ENCODE results near the gene ARHGAP21. TPM values are rescaled to one million over a fixed set of nuclear protein-coding genes. Genes with fewer than 3 reads are reported as not detected.

ARHGAP21 gene
- total RNA-seq, 1 experiment from 2014 or later: 11.6 TPM

DNA sequence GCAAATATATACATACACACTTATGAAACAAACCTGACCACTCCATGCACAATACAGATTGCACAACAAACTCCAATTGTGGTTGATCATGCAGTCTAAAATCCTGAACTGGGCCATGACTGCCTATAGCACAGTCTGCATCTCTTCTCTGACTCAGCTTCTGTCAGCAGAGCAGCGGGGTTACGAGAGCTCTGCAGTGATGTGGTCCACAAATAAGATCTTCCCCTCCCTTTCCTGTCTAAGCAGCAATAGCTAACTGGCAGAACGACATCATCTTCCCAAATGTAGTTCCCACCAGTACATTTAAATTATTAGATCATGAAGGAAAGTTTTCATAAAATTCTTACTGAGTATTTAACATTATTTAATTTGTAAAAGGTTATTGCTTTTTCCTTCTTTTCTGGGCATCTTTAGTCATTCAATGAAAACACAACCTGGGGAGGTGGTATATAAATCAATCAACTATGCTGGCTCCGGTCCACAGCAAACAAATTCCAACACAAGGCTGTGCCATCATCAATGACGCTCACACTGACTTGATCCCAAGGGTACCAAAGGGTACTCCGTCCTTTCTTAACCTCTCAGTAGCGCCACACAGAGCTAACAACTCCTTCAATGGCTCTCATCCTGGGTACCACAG is 17.1 kb downstream of the ARHGAP21 start:
- Histone ChIP-seq H3K4me1 (ENCODE audit: low read length) (no peaks in the 10 kb centered on the region), H3K27me3 (ENCODE audit: low read length) (no peaks in the 10 kb centered on the region), H3K27ac (ENCODE audit: low read length) (no peak overlapping the region), H3K4me3 (ENCODE audit: low read length) (no peak overlapping the region), H2AFZ (ENCODE audit: low read length) (no peak overlapping the region), H3K9me2 (replicated peaks; ENCODE audit: insufficient read depth, low read length) (no peaks in the 10 kb centered on the region), H3K9me3 (ENCODE audit: low read length) (0 out of 2 replicates have a peak, but pooled peaks cover 3% of the 10 kb centered on the region), H3K4me2 (ENCODE audit: low read depth, low read length, poor library complexity, severe bottlenecking) (no peak overlapping the region), H3K79me2 (ENCODE audit: low read length) (no peaks in the 10 kb centered on the region), H3K9ac (ENCODE audit: low read length) (no peak overlapping the region), H3K36me3 (ENCODE audit: insufficient read depth, low read length) (no peaks in the 10 kb centered on the region), H4K20me1 (ENCODE audit: insufficient read depth, low read depth, low read length) (no peaks in the 10 kb centered on the region)
- no peak for DNase-seq

DNA sequence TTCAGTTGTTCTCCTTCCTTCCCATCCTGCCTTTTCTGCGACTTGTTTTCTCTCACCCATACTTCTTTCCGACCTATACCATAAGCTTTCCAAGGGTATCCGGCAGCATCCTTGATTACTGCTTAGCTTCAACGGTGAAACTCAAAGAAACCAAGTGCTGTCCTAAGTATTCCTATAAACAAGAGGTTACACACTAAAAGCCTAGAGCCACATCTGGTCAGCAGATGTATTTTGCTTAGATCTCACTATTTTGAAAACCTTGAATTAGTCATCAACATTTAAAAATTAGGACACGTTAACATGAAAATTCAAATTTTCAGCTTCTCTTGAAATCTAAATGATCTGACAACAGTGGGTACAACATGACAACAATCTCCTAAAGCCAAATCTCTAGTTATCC is 20.0 kb downstream of the ARHGAP21 start:
- no peaks in the 10 kb centered on the region for H3K4me1 ChIP-seq (ENCODE audit: low read length)
- no peaks in the 10 kb centered on the region for H3K27me3 ChIP-seq (ENCODE audit: low read length)
- no peak overlapping the region for H3K4me3 ChIP-seq (ENCODE audit: low read length)
- H3K9ac ChIP-seq (ENCODE audit: low read length): no peak overlapping the region
- no peaks in the 10 kb centered on the region for H4K20me1 ChIP-seq (ENCODE audit: insufficient read depth, low read depth, low read length)
- no peak overlapping the region for H3K27ac ChIP-seq (ENCODE audit: low read length)
- no peaks in the 10 kb centered on the region for H3K79me2 ChIP-seq (ENCODE audit: low read length)
- no peak overlapping the region for H3K4me2 ChIP-seq (ENCODE audit: low read depth, low read length, poor library complexity, severe bottlenecking)
- H3K9me2 ChIP-seq (replicated peaks; ENCODE audit: insufficient read depth, low read length): no peaks in the 10 kb centered on the region
- 0 out of 2 replicates have a peak, but pooled peaks cover 3% of the 10 kb centered on the region for H3K9me3 ChIP-seq (ENCODE audit: low read length)
- no peak overlapping the region for H2AFZ ChIP-seq (ENCODE audit: low read length)
- H3K36me3 ChIP-seq (ENCODE audit: insufficient read depth, low read length): no peaks in the 10 kb centered on the region
- DNase-seq: no peak

DNA sequence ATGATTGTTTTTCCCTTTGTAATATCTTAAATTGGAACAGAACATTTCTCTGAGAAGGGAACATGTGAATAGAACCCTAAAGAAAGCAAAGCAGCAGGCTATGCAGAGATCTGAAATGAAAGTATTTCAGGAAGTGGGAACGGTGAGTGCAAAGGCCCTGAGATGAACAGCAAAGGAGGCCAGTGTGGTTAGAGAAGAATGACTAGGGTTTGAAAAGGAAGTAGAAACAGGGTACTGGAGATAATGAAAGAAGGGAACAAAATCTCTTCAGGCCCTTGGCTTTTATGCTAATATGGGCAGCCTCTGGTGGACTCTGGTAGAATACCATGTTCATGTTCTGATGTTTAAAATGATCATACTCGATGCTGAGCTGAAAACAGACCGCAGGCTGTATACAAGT is 22.2 kb downstream of the ARHGAP21 start:
- Histone ChIP-seq H3K9ac (ENCODE audit: low read length) (no peak overlapping the region), H4K20me1 (ENCODE audit: insufficient read depth, low read depth, low read length) (no peaks in the 10 kb centered on the region), H3K27ac (ENCODE audit: low read length) (no peak overlapping the region), H3K79me2 (ENCODE audit: low read length) (no peaks in the 10 kb centered on the region), H3K4me1 (ENCODE audit: low read length) (no peaks in the 10 kb centered on the region), H3K4me3 (ENCODE audit: low read length) (no peak overlapping the region), H3K27me3 (ENCODE audit: low read length) (no peaks in the 10 kb centered on the region), H2AFZ (ENCODE audit: low read length) (no peak overlapping the region), H3K9me2 (replicated peaks; ENCODE audit: insufficient read depth, low read length) (no peaks in the 10 kb centered on the region), H3K36me3 (ENCODE audit: insufficient read depth, low read length) (no peaks in the 10 kb centered on the region), H3K9me3 (ENCODE audit: low read length) (0 out of 2 replicates have a peak, but pooled peaks cover 3% of the 10 kb centered on the region), H3K4me2 (ENCODE audit: low read depth, low read length, poor library complexity, severe bottlenecking) (no peak overlapping the region)
- DNase-seq: no peak

DNA sequence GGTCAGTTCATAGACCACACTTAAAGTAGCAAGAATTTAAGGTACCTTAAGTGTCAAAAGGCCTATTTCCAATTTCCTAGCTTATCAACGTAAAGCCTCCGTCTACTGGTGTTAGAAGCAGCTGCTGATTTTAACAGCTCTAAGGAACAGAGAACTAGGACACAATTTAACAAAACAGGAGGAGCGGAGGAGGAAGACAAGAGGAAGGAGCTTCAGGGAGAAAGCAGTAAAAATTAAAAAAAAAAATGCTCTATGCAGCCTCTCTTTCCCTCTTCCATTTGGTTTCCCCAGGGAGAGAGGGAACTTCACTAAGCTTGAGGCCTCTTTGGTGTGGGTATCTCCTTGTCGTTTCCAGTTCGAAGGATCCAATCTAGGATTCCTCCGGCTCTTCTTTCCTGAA is 22.7 kb downstream of the ARHGAP21 start:
- Histone ChIP-seq H4K20me1 (ENCODE audit: insufficient read depth, low read depth, low read length) (no peaks in the 10 kb centered on the region), H3K79me2 (ENCODE audit: low read length) (no peaks in the 10 kb centered on the region), H3K4me3 (ENCODE audit: low read length) (no peak overlapping the region)

DNA sequence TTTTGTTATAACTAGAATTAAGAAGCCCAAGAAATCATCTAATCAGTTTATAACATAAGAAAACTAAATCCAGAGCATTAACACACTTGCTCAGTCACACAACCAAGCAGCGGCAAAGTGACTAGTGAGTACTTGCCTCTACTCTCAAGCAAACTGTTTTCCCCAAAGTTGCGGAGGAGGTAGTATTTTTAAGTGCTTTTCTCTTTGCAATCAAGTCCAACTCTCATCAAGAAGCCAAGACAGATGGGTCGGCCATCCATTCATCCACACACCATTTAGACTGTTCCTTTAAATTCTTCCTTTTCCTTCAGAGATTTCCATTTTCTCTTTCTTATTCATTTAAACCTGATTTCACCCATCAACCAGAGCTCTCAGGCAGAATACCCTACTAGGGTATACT is 25.4 kb downstream of the ARHGAP21 start:
- H3K9ac ChIP-seq (ENCODE audit: low read length): no peak overlapping the region
- no peaks in the 10 kb centered on the region for H4K20me1 ChIP-seq (ENCODE audit: insufficient read depth, low read depth, low read length)
- H3K4me1 ChIP-seq (ENCODE audit: low read length): no peaks in the 10 kb centered on the region
- H3K27ac ChIP-seq (ENCODE audit: low read length): no peak overlapping the region
- H3K9me2 ChIP-seq (replicated peaks; ENCODE audit: insufficient read depth, low read length): no peaks in the 10 kb centered on the region
- H3K4me3 ChIP-seq (ENCODE audit: low read length): no peak overlapping the region
- no peaks in the 10 kb centered on the region for H3K36me3 ChIP-seq (ENCODE audit: insufficient read depth, low read length)
- H2AFZ ChIP-seq (ENCODE audit: low read length): no peak overlapping the region
- no peaks in the 10 kb centered on the region for H3K27me3 ChIP-seq (ENCODE audit: low read length)
- no peak for DNase-seq
- H3K9me3 ChIP-seq (ENCODE audit: low read length): no peaks in the 10 kb centered on the region
- no peaks in the 10 kb centered on the region for H3K79me2 ChIP-seq (ENCODE audit: low read length)
- H3K4me2 ChIP-seq (ENCODE audit: low read depth, low read length, poor library complexity, severe bottlenecking): no peak overlapping the region

More for the DNA sequence above, 22.7 kb downstream of the ARHGAP21 start:
- H3K36me3 ChIP-seq (ENCODE audit: insufficient read depth, low read length): no peaks in the 10 kb centered on the region
- H2AFZ ChIP-seq (ENCODE audit: low read length): no peak overlapping the region
- H3K27ac ChIP-seq (ENCODE audit: low read length): no peak overlapping the region
- no peak overlapping the region for H3K4me2 ChIP-seq (ENCODE audit: low read depth, low read length, poor library complexity, severe bottlenecking)
- H3K9me2 ChIP-seq (replicated peaks; ENCODE audit: insufficient read depth, low read length): no peaks in the 10 kb centered on the region
- no peak for DNase-seq
- H3K27me3 ChIP-seq (ENCODE audit: low read length): no peaks in the 10 kb centered on the region
- 0 out of 2 replicates have a peak, but pooled peaks cover 3% of the 10 kb centered on the region for H3K9me3 ChIP-seq (ENCODE audit: low read length)
- no peak overlapping the region for H3K9ac ChIP-seq (ENCODE audit: low read length)
- no peaks in the 10 kb centered on the region for H3K4me1 ChIP-seq (ENCODE audit: low read length)

DNA sequence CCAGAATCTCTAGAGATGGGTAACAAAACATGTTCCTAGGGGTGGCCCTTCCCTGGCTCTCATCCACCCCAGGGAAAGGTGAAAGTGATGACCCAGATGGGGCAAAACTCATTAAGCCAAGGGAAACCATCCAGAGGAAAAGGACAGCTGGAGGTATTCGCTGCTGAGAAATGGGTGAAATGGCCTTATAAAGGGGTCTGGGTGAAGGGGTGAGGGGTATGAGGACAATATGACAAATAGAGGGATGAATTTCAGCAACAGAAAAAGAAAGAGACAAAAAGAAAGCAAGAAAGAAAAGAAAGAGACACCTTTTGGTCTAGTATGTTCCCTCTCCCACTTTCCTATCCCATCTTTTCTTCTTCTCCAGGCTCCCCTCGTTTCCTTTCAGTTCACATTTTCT is 26.6 kb downstream of the ARHGAP21 start:
- no peak overlapping the region for H3K4me2 ChIP-seq (ENCODE audit: low read depth, low read length, poor library complexity, severe bottlenecking)
- H3K9ac ChIP-seq (ENCODE audit: low read length): no peak overlapping the region
- H3K27ac ChIP-seq (ENCODE audit: low read length): no peak overlapping the region
- H3K79me2 ChIP-seq (ENCODE audit: low read length): no peaks in the 10 kb centered on the region
- H3K4me1 ChIP-seq (ENCODE audit: low read length): no peaks in the 10 kb centered on the region
- no peaks in the 10 kb centered on the region for H4K20me1 ChIP-seq (ENCODE audit: insufficient read depth, low read depth, low read length)
- H3K9me3 ChIP-seq (ENCODE audit: low read length): no peaks in the 10 kb centered on the region
- no peak overlapping the region for H3K4me3 ChIP-seq (ENCODE audit: low read length)
- no peak overlapping the region for H2AFZ ChIP-seq (ENCODE audit: low read length)
- no peaks in the 10 kb centered on the region for H3K36me3 ChIP-seq (ENCODE audit: insufficient read depth, low read length)
- no peak for DNase-seq
- no peaks in the 10 kb centered on the region for H3K9me2 ChIP-seq (replicated peaks; ENCODE audit: insufficient read depth, low read length)
- H3K27me3 ChIP-seq (ENCODE audit: low read length): no peaks in the 10 kb centered on the region

DNA sequence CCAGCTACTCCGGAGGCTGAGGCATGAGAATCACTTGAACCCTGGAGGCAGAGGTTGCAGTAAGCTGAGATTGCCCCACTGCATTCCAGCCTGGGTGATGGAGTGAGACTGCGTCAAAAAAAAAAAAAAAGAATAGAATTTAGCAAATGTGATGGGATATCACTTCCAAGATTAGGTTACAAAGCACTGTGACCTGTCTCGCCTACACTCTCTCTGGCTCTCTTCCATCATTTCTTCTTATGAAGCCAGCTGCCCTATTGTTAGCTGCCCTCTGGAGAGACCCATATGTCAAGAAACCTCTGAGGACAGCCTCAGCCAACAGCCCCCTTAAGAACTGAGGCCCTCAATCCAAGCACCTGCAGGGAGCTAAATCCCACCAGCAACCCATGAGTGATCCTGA is 28.2 kb downstream of the ARHGAP21 start:
- Histone ChIP-seq H3K4me2 (ENCODE audit: low read depth, low read length, poor library complexity, severe bottlenecking) (no peak overlapping the region), H3K36me3 (ENCODE audit: insufficient read depth, low read length) (no peaks in the 10 kb centered on the region), H3K27me3 (ENCODE audit: low read length) (no peaks in the 10 kb centered on the region), H4K20me1 (ENCODE audit: insufficient read depth, low read depth, low read length) (no peaks in the 10 kb centered on the region), H3K9me2 (replicated peaks; ENCODE audit: insufficient read depth, low read length) (no peaks in the 10 kb centered on the region), H3K9ac (ENCODE audit: low read length) (no peak overlapping the region), H3K79me2 (ENCODE audit: low read length) (no peaks in the 10 kb centered on the region), H3K9me3 (ENCODE audit: low read length) (no peaks in the 10 kb centered on the region), H3K4me1 (ENCODE audit: low read length) (no peaks in the 10 kb centered on the region), H3K27ac (ENCODE audit: low read length) (no peak overlapping the region), H2AFZ (ENCODE audit: low read length) (no peak overlapping the region), H3K4me3 (ENCODE audit: low read length) (no peak overlapping the region)
- no peak for DNase-seq

DNA sequence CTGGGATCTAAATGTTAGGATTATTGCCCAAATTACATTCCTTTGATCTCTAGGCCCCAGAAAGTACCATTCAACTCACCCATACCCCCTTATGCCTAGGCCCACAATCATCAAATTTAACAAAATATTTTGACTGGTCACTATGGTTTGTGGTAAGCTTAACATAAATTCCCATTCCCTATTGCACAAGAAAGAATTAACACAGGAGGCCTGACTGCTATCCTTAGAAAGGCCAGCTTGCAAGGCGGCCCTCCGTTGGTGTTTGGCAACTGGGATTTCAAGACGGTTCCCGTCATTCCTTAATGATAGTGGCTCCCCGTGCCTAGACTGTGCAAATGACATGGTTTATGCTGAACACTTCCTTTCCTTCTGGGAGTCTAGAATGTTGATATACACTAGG is 29.6 kb downstream of the ARHGAP21 start:
- H3K4me1 ChIP-seq (ENCODE audit: low read length): no peaks in the 10 kb centered on the region
- no peak overlapping the region for H3K4me3 ChIP-seq (ENCODE audit: low read length)
- H4K20me1 ChIP-seq (ENCODE audit: insufficient read depth, low read depth, low read length): no peaks in the 10 kb centered on the region
- H3K27ac ChIP-seq (ENCODE audit: low read length): no peak overlapping the region
- H2AFZ ChIP-seq (ENCODE audit: low read length): no peak overlapping the region
- no peaks in the 10 kb centered on the region for H3K27me3 ChIP-seq (ENCODE audit: low read length)
- H3K36me3 ChIP-seq (ENCODE audit: insufficient read depth, low read length): no peaks in the 10 kb centered on the region
- H3K9me3 ChIP-seq (ENCODE audit: low read length): no peaks in the 10 kb centered on the region
- H3K9ac ChIP-seq (ENCODE audit: low read length): no peak overlapping the region
- H3K9me2 ChIP-seq (replicated peaks; ENCODE audit: insufficient read depth, low read length): no peaks in the 10 kb centered on the region
- no peak for DNase-seq
- no peaks in the 10 kb centered on the region for H3K79me2 ChIP-seq (ENCODE audit: low read length)
- no peak overlapping the region for H3K4me2 ChIP-seq (ENCODE audit: low read depth, low read length, poor library complexity, severe bottlenecking)

Measured in Karpas-422 (cell line).